Measurements from ENCODE around the gene RFX2. TPM values are rescaled to one million over a fixed set of nuclear protein-coding genes. Genes with fewer than 3 reads are reported as not detected.

RFX2 gene
- total and polyA plus RNA-seq, 10 of the 15 experiments (the other 5 are each of a cell fraction or from before 2014, with no cell fraction given), result 3.2 to 9.8 (median 4.7) TPM

DNA sequence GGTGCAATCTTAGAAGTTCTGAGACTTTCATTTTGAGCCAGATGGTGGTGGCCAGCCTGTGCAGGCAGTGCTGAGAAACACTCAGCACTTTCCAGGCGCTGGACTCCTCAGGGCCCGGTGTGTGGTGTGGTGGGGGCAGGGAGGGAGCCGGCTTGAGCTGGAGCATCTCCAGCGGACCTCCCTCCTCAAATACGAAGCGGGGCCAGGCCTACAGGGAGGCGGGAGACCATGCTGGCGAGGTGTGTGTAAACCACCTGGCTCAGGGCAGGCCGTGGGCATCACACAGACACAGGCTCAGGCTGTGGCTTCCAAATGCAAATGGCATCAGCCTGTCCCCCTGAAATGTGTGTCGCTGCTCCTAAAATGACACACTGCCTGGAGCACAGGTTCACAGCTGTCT lies 99.1 kb downstream of the RFX2 start:
- Histone ChIP-seq H3K79me2 (ENCODE audit: control insufficient read depth, insufficient read depth, low read length) (no peaks in the 10 kb centered on the region), H3K27me3 (replicated peaks in 1 of 2; ENCODE audit: control insufficient read depth in 2 of 2, insufficient read depth in 2 of 2, low read length in 1 of 2) (no peaks in the 10 kb centered on the region), H3K36me3 (ENCODE audit: control insufficient read depth in 2 of 2, insufficient read depth in 2 of 2, low read length in 1 of 2) (no peaks in the 10 kb centered on the region), H3K4me1 (ENCODE audit: control insufficient read depth, insufficient read depth, low read length) (no peaks in the 10 kb centered on the region), H3K4me3 (no peak overlapping the region), H4K20me1 (ENCODE audit: control insufficient read depth, insufficient read depth) (no peaks in the 10 kb centered on the region), H3K9me3 (replicated peaks; ENCODE audit: control insufficient read depth, insufficient read depth, low read length) (no peaks in the 10 kb centered on the region), H2AFZ (ENCODE audit: control insufficient read depth, low read depth, low read length) (no peak overlapping the region), H3K9ac (ENCODE audit: control insufficient read depth, insufficient read depth, low read length) (no peak overlapping the region), H3K4me2 (ENCODE audit: control insufficient read depth, insufficient read depth) (no peak overlapping the region), H3K27ac (ENCODE audit: control insufficient read depth, insufficient read depth) (no peak overlapping the region)
- no peak for TF ChIP-seq RUNX3 (IDR thresholded peaks at IDR 0.05; ENCODE audit: low read length)
- TF ChIP-seq USF1 (IDR thresholded peaks at IDR 0.05; ENCODE audit: borderline replicate concordance, extremely low read length, insufficient read depth, low read depth, low read length), result no peak
- no peak for ATAC-seq
- DNase-seq (ENCODE audit: low read depth, low spot score), result no peak
- ChIA-PET POLR2A (no interaction called here), CTCF (interaction anchor here (3.1 kb wide), 1 partner anchor 11 kb away, joined by 14 read pairs; no protein-coding TSS in a partner anchor), SMC1A (ENCODE audit: uncharacterized antibody, unreplicated experiment) (no interaction called here), RAD21 (ENCODE audit: unreplicated experiment) (no interaction called here)
- BruUV-seq (replicated peaks), result no TSS peak
- intact Hi-C loops (cut with micrococcal nuclease; ENCODE audit: unreplicated experiment) (no loop called here), in situ Hi-C loops (cut with MboI) (no loop called here)
- FAIRE-seq, result no peak
- 35% methylated on average over 10 of the region's 10 CpGs for WGBS (ENCODE audit: insufficient coverage, insufficient replicate concordance, low lambda C conversion rate, missing lambda C conversion rate)

- intact Hi-C loops (cut with micrococcal nuclease; ENCODE audit: unreplicated experiment), result no loop called here
- H2AFZ ChIP-seq (ENCODE audit: control insufficient read depth, low read depth, low read length), result no peak overlapping the region
- no TSS peak for BruUV-seq (replicated peaks)
- H3K4me2 ChIP-seq (ENCODE audit: control insufficient read depth, insufficient read depth), result no peak overlapping the region
- ATAC-seq, result no peak
- no peak overlapping the region for H3K4me3 ChIP-seq
- no peaks in the 10 kb centered on the region for H3K79me2 ChIP-seq (ENCODE audit: control insufficient read depth, insufficient read depth, low read length)
- no peak overlapping the region for H3K27ac ChIP-seq (ENCODE audit: control insufficient read depth, insufficient read depth)
- no peaks in the 10 kb centered on the region for H4K20me1 ChIP-seq (ENCODE audit: control insufficient read depth, insufficient read depth)
- POLR2A ChIA-PET, result no interaction called here
- H3K9me3 ChIP-seq (replicated peaks; ENCODE audit: control insufficient read depth, insufficient read depth, low read length), result no peaks in the 10 kb centered on the region
- no peak for FAIRE-seq
- no peak overlapping the region for H3K9ac ChIP-seq (ENCODE audit: control insufficient read depth, insufficient read depth, low read length)
- SMC1A ChIA-PET (ENCODE audit: uncharacterized antibody, unreplicated experiment), result no interaction called here
- RAD21 ChIA-PET (ENCODE audit: unreplicated experiment), result no interaction called here
- WGBS (ENCODE audit: insufficient coverage, insufficient replicate concordance, low lambda C conversion rate, missing lambda C conversion rate), result 82% methylated on average over 13 of the region's 16 CpGs
- CTCF ChIA-PET, result interaction anchor here (1.4 kb wide), 1 partner anchor 12 kb away, joined by 4 read pairs; no protein-coding TSS in a partner anchor
- TF ChIP-seq SUZ12 (IDR thresholded peaks at IDR 0.05; ENCODE audit: unreplicated experiment) (no peak), EGR1 (IDR thresholded peaks at IDR 0.05; ENCODE audit: borderline replicate concordance in 1 of 2, low read depth in 2 of 2, low read length in 2 of 2) (no peak), SRF (IDR thresholded peaks at IDR 0.05; ENCODE audit: low read depth in 2 of 2, low read length in 2 of 2) (no peak), BRCA1 (IDR thresholded peaks at IDR 0.05; ENCODE audit: low read depth, low read length) (no peak), WRNIP1 (IDR thresholded peaks at IDR 0.05; ENCODE audit: borderline replicate concordance, low read depth, low read length) (no peak), CBFB (IDR thresholded peaks at IDR 0.05; ENCODE audit: low read depth) (no peak), BCL11A (IDR thresholded peaks at IDR 0.05; ENCODE audit: low read depth, low read length) (no peak), IRF4 (IDR thresholded peaks at IDR 0.05; ENCODE audit: low read depth, low read length) (no peak), TCF7 (IDR thresholded peaks at IDR 0.05; ENCODE audit: borderline replicate concordance) (no peak), DPF2 (IDR thresholded peaks at IDR 0.05) (no peak), NRF1 (conservative IDR thresholded peaks at IDR 0.05; ENCODE audit: low read depth, low read length) (no peak), POLR2AphosphoS2 (IDR thresholded peaks at IDR 0.05; ENCODE audit: low read depth, low read length) (no peak), HDAC2 (IDR thresholded peaks at IDR 0.05) (no peak)
- TF ChIP-seq, protein P1, sequence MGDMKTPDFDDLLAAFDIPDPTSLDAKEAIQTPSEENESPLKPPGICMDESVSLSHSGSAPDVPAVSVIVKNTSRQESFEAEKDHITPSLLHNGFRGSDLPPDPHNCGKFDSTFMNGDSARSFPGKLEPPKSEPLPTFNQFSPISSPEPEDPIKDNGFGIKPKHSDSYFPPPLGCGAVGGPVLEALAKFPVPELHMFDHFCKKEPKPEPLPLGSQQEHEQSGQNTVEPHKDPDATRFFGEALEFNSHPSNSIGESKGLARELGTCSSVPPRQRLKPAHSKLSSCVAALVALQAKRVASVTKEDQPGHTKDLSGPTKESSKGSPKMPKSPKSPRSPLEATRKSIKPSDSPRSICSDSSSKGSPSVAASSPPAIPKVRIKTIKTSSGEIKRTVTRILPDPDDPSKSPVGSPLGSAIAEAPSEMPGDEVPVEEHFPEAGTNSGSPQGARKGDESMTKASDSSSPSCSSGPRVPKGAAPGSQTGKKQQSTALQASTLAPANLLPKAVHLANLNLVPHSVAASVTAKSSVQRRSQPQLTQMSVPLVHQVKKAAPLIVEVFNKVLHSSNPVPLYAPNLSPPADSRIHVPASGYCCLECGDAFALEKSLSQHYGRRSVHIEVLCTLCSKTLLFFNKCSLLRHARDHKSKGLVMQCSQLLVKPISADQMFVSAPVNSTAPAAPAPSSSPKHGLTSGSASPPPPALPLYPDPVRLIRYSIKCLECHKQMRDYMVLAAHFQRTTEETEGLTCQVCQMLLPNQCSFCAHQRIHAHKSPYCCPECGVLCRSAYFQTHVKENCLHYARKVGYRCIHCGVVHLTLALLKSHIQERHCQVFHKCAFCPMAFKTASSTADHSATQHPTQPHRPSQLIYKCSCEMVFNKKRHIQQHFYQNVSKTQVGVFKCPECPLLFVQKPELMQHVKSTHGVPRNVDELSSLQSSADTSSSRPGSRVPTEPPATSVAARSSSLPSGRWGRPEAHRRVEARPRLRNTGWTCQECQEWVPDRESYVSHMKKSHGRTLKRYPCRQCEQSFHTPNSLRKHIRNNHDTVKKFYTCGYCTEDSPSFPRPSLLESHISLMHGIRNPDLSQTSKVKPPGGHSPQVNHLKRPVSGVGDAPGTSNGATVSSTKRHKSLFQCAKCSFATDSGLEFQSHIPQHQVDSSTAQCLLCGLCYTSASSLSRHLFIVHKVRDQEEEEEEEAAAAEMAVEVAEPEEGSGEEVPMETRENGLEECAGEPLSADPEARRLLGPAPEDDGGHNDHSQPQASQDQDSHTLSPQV (IDR thresholded peaks at IDR 0.05), result no peak
- no peaks in the 10 kb centered on the region for H3K27me3 ChIP-seq (replicated peaks in 1 of 2; ENCODE audit: control insufficient read depth in 2 of 2, insufficient read depth in 2 of 2, low read length in 1 of 2)
- H3K36me3 ChIP-seq (ENCODE audit: control insufficient read depth in 2 of 2, insufficient read depth in 2 of 2, low read length in 1 of 2), result no peaks in the 10 kb centered on the region
- no peak for DNase-seq (ENCODE audit: low read depth, low spot score)
- no peaks in the 10 kb centered on the region for H3K4me1 ChIP-seq (ENCODE audit: control insufficient read depth, insufficient read depth, low read length)
- in situ Hi-C loops (cut with MboI), result no loop called here
Measured at GRCh38 chr19:6010107-6010506, 100.2 kb downstream of the RFX2 start.
